LNCaP clone FGC (cell line): ENCODE measurements around the gene INTU.
A peak's percentile ranks its signal among the peaks of the same experiment; 100 is the strongest.

Source experiments
- DNase-seq: peaks from one replicate; pipeline ENCODE4 v3.0.0-alpha.2; 2011; ENCODE audit warnings: low read depth
- H3K4me3 ChIP-seq: 2 replicates; pipeline ENCODE4 v1.5.1; 2011; ENCODE audit warnings: mild to moderate bottlenecking, low read depth, low read length, control low read depth
- TF ChIP-seq, protein P1 (sequence below): IDR thresholded peaks from 2 replicates; pipeline ENCODE4 v1.5.1; 2012; ENCODE audit warnings: mild to moderate bottlenecking; ENCODE audit not compliant: control insufficient read depth, insufficient read depth; ENCODE audit errors: extremely low read depth

The INTU gene

DNA sequence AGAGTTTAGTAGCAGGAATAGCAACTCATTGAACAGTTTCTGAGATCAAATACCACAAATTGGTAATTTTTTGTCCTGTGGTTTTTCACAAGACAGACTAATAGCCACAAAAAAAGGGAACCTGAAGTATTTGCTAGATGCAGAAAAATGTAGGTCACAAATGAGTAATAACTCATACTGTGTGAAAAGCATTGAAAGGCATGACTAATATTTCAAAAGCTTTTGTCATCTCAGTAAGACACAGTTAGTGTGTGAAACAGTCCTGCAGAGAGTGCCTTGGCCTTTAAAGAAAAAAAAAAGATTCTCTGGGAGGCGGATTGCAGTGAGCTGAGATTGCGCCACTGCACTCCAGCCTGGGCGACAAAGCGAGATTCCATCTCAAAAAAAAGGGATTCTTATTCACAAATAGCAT, 66.0 kb downstream of the INTU start:
- H3K4me3 ChIP-seq = no peak overlapping the region
- DNase-seq = no peak
- TF ChIP-seq, protein P1, sequence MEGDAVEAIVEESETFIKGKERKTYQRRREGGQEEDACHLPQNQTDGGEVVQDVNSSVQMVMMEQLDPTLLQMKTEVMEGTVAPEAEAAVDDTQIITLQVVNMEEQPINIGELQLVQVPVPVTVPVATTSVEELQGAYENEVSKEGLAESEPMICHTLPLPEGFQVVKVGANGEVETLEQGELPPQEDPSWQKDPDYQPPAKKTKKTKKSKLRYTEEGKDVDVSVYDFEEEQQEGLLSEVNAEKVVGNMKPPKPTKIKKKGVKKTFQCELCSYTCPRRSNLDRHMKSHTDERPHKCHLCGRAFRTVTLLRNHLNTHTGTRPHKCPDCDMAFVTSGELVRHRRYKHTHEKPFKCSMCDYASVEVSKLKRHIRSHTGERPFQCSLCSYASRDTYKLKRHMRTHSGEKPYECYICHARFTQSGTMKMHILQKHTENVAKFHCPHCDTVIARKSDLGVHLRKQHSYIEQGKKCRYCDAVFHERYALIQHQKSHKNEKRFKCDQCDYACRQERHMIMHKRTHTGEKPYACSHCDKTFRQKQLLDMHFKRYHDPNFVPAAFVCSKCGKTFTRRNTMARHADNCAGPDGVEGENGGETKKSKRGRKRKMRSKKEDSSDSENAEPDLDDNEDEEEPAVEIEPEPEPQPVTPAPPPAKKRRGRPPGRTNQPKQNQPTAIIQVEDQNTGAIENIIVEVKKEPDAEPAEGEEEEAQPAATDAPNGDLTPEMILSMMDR = no peak

- peak; percentile 97 for DNase-seq
- TF ChIP-seq, protein P1 = no peak
- H3K4me3 ChIP-seq = peak overlapping the region; percentile 40
Observed at GRCh38 chr4:127708985-127709384, 76.2 kb downstream of the INTU start.

GRCh38 chr4:127709456-127709855, 76.7 kb downstream of the INTU start:
- H3K4me3 ChIP-seq = peak overlapping the region; percentile 40

DNA sequence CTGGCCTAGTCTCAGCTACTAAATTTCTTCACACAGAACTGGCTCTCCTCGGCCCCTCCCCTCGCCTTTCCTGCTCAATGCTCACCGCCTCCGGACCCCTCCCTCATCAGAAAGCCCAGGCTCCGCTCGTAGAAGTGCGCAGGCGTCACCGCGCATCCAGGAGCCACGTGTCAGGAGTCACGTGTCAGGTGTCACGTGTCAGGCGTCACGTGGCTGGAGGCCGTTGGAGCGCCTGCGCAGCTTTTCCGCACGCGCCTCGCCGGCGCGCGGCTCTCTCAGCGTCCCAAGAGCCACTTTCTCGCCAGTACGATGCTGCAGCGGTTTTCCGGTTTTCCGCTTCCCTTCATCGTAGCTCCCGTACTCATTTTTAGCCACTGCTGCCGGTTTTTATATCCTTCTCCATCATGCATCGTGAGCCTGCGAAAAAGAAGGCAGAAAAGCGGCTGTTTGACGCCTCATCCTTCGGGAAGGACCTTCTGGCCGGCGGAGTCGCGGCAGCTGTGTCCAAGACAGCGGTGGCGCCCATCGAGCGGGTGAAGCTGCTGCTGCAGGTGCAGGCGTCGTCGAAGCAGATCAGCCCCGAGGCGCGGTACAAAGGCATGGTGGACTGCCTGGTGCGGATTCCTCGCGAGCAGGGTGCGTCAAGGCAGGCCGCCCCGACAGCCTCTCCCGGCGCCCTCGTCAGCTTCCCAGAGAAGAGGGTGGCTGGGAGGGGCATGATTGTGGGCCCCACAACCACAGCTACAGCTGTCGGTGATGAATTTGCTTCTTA, 97.6 kb downstream of the INTU start, which contains the start of gene SLC25A31:
Gene SLC25A31 (plus strand): TSS at position 259 of the 772 bp plus-strand sequence. CDS start 146 bp downstream, at position 405.
- no peak for DNase-seq
- TF ChIP-seq, protein P1 = no peak
- no peak within 1 kb of the TSS for H3K4me3 ChIP-seq

More at GRCh38 chr4:127709456-127709855, 76.7 kb downstream of the INTU start:
- TF ChIP-seq, protein P1 = no peak
- DNase-seq = peak; percentile 50

GRCh38 chr4:127731406-127731805, 98.6 kb downstream of the INTU start:
- H3K4me3 ChIP-seq = no peak overlapping the region
- no peak for DNase-seq
- TF ChIP-seq, protein P1 = no peak

DNA sequence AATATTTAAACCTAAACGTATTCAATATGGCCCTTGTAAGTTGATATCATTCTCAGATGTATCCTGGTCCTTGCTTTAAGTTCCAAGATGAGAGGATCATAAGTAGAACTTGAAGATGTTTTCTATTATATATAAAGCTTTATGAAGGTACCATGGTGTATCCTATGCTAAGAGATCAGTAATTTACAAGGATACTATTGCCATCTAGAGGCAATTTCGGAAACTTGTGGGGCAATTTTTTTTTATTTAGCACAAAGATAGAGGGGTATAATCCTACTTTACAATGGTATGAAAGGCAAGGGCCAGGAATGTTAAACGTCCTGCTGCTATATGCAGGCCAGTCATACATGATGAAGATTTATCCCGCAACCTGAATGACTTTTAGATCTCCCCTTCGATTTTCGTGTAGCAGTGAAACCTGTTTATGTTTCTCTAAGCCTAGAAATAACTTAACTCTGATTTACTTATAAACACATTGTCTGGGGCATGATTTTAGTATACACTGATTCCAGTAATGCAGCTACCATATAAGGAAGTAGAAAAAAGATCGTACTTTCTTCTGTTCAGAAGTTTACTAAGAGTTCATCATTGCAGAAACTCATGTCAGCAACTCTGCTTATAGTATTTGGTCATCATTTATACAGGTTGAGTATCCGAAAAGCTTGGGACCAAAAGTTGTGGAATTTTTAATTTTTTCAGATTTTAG, 100.0 kb downstream of the INTU start:
- TF ChIP-seq, protein P1 = peak; percentile 52
- peak; percentile 10 for DNase-seq
- no peak overlapping the region for H3K4me3 ChIP-seq
